HuH-7.5 (cell line): Measurements from ENCODE around the gene EDEM2.
A peak's percentile ranks its signal among the peaks of the same experiment; 100 is the strongest.
"Not testable (repeated sequence)": the region's sequence is repeated elsewhere in the genome, so short reads cannot be mapped to it uniquely, and the experiment has no call there.

Source experiments
- DNase-seq: peaks from one replicate; pipeline ENCODE4 v3.0.0; 2011; ENCODE audit warnings: low spot score

Gene EDEM2

GRCh38 chr20:35125753-35126152, 21.4 kb downstream of the EDEM2 start:
- DNase-seq, result no peak

- no peak for DNase-seq
These were observed 24.3 kb downstream of the EDEM2 start for GRCh38 chr20:35122756-35123405.

GRCh38 chr20:35121186-35121585, 25.9 kb downstream of the EDEM2 start:
- DNase-seq, result no peak

DNA sequence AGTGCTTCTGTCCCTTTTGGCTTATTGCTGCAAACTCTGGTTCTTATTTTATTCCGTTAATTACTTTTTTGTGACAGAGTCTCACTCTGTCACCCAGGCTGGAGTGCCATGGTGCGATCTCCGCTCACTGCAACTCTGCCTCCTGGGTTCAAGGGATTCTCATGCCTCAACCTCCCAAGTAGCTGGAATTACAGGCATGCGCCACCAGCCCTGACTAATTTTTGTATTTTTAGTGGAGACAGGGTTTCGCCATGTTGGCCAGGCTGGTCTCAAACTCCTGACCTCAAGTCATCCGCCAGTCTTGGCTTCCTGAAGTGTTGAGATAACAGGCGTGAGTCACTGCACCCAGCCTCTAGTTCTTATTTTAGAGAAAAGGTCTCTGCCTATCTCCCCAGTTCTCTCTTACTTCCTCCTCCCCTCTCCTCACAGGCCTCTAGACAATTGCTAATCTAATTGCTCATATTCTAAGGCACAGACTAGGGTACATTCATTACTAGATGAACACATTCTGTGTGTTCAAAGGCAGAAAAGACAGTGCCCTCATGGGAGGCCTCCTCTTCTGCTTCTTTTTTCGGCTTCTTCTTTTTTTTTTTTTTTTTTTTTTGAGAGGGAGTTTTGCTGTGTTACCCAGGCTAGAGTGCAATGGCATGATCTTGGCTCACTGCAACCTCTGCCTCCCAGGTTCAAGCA, 27.0 kb downstream of the EDEM2 start:
- DNase-seq, result no peak

DNA sequence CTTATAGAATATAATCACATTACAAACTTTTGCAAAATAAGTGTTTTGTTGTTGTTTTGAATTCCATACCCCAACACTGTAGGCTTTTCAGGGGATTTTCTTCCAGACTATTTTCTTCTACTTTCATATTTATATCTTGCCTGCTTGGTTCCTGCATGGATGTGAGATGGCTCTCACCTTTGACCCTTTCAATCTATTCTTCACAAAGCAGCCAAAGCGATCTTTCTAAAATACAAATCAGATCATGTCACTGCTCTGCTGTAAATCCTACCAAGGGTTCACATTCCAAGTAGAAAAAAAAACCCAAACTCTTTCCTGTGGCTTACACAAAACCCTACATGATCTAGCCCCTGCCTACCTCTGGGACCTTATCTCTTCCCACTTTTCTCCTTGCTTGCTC, 29.5 kb downstream of the EDEM2 start:
- DNase-seq, result no peak

GRCh38 chr20:35117196-35117595, 29.9 kb downstream of the EDEM2 start:
- DNase-seq, result no peak

DNA sequence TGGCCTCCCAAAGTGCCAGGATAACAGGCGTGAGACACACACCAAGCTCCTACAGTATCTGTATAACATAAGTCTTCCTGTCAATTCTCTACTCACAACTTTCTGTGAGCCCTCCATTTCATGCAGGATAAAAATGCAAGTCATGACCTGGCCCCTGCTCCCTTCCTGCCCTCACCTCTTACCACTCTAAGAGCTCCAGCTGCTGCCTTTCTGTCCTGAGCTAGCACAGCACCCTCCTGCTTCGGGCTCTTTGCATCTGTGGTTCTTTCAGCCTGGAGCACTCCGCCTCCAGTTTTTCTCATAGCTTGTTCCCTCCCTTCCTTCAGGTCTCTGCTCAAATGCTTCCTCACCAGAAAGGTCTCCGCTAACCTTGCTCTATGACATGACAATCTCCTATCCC, 30.9 kb downstream of the EDEM2 start:
- DNase-seq, result no peak

- no peak for DNase-seq
These were observed 31.5 kb downstream of the EDEM2 start for GRCh38 chr20:35115606-35116005.

GRCh38 chr20:35112276-35112675, 34.9 kb downstream of the EDEM2 start:
- DNase-seq, result not testable (repeated sequence)

DNA sequence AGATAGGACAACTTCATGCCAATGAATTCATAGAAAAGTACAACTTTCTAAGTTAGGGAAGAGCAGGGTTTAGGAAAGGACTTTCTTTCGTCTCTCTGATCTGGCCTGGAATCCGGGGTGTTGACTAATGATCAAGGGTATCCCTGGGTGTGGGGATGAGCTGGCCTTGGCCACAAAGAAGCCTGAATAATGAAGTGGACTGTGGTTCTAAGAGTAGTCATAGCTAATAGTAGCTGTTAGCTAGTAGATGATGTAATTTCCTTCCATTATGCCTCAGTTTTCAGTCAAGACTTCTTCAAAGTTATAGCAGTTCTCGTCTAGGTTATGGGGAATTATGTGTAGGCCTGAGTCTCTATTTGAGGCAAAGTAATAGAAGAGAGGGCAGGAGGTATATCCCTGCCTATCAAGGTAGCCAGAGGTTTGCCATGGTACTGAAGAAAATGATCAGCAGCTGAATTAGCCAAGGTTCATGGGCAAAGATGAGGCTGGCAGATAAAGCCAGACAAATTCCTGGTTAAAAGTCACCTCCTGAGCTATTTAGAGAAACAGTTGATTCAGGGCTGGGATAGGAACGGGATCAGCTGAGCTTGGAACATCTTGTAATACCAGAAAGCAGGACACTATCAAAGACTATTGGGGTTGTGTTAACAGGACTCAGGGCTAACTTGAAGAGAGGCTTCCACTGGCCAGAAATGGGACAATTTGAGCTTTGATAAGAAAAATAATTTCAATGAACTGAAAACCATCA, 35.8 kb downstream of the EDEM2 start:
- no peak for DNase-seq

DNA sequence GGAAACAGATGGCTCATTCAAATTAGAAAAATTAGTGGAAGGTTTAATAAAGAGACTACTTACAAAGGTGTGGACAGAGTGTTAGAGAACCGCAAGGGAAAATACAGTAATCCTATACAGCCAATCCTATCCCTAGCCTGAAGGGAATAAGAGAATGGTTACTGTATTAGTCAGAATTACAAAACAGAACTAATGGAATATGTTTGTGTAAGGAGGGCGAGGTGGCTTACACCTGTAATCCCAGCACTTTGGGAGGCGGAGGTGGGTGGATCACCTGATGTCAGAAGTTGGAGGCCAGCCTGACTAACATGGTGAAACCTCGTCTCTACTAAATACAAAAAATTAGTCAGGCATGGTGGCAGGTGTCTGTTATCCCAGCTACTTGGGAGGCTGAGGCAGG, 38.2 kb downstream of the EDEM2 start:
- DNase-seq, result no peak

DNA sequence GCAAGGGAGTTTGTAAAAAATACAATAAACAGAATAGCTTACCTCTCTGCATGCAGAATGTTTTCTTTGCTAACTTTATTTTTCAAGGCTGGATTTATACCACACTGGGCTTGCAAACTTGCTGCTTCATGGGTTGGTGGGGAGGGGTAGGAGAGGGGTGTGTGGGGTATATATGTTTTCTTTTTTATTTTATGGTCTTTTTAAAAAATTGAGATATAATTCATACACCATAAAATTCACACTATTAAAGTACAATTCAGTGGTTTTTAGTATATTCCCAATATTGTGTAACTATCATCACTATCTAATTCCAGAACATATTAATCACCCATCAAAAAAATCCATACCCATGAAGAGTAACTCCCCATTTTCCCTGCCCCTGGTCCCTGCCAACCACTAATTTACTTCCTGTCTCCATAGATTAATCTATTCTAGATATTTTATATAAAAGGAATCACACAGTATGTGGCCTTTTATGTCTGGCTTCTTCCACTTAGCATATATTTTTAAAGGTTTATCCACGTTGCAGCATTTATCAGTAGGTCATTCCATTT, 40.2 kb downstream of the EDEM2 start:
- DNase-seq, result no peak

DNA sequence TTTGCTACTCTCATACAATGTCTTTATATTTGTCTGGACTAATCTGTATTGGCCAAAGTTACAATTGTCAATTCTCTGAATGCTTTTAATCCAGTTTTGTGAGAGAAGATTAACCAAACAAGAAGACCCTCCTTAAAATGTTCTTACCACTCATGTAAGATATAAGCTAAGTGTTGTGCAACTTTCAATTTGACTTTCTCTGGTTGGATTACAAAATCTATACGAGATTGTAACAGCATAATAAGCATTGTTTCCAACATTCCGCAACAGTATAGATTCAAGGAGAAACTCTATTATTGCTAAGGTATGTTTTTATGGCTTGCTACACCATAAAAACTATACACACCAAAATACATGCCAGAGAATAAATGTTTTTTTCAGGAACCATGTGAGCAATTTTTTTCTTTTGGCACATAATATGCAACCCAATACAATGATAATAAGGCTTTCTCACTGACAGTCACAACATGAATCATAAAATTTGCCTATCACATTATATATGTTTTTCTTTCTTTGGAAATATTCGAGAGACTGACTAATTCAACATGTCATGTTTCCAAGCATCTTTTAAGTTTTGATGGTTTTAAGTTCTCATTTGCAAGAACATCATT, 42.3 kb downstream of the EDEM2 start:
- no peak for DNase-seq

GRCh38 chr20:35101620-35102019, 45.5 kb downstream of the EDEM2 start:
- DNase-seq, result no peak

GRCh38 chr20:35093267-35093884, 53.8 kb downstream of the EDEM2 start:
- no peak for DNase-seq

GRCh38 chr20:35092524-35093266, 54.4 kb downstream of the EDEM2 start, which contains the start of gene TRPC4AP:
Gene TRPC4AP, minus strand, starts transcription at chr20:35092807. Its CDS starts 26 bp downstream, at chr20:35092781.
- DNase-seq, result peak; percentile 80

DNA sequence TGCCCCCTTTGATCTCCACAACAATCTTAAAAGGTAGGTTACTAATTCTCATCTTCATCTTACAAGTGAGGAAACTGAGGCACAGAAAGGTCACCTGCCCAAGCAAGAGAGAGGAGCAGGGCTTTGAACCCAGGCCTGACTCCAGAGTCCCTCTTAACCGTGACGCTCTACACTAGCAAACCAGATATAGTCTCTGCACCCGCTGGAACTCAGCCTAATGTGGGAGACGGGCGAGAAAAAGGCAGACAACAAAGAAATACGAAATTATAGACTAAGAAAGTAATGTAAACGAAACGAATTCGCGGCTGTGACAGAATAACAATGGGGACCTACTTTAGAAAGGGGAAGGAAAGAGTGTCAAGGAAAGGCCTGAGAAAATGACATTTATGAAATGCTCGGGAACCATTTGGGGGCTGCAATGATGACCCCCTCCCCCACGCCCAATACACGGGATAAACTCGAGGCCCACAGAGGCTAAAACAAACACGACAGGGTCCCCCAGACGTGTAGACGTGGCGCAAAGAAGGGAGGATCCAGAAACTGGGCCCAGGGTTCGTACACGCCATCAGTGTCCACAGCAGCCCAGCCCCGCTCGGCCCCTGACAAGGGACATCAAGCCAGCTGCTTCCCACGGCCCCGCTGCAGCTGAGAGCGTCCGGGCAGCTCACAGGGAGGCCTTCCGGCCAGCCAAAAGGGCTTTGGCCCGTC, 55.2 kb downstream of the EDEM2 start:
- peak; percentile 39 for DNase-seq

DNA sequence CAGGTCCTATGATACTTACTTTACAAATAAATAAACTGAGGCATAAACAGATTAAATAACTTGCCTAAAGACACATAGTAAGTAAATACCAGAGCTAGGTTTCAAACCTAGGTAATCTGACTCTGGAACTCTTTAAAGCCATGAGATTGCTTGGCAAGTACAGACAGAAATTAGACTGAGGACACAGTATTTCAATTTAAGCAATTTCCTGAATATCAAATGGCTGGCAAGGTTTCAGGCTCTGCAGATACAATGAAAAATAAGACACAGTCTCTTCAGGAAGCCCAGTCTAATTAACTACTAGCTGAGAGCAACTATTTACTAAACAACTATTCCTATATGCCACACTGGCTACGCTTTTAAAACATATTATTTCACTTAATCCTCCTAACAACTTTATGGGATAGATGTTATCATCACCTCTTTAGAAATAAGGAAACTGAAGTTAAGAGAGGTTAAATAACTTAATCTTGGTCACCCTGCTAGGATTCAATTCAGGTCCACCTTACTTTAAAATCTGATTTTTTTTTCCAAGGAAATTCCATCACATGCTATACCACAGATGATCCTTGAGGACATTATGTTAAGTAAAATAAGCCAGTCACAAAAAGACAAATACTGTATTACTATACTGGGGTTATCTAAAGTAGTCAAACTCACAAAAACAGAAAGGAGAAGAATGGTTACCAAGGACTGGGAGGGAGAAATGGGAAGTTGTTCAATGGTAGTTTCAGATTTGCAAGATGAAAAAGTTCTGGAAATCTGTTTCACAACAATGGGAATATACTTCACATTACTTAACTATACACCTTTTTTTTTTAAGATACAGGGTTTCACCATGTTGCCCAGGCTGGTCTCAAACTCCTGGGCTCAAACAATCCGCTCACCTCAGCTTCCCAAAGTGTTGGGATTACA, 58.6 kb downstream of the EDEM2 start:
- DNase-seq, result no peak

DNA sequence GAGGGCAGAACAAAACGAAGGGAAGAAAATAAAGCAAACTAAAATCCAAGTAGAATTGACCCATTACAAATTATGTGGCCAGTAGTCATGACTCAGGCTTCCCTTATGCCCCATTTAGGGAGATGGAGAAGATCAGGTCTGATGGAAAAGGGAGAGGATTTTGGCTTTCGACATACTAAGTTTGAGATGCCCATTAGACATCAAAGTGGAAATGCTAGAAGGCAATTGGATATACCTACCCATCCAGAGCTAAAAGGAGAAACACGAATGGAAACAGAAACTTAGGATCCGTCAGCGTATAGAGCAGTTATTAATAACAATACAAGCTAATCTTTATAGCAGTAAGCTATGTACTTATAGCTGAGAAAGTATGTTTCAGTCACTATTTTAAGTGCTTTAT, 59.3 kb downstream of the EDEM2 start:
- DNase-seq, result no peak
